Peyer's patch (tissue), 4 donors: Measurements from ENCODE around the gene CCDC150. TPM values are rescaled to one million over a fixed set of nuclear protein-coding genes. Genes with fewer than 3 reads are reported as not detected.
"Not testable (repeated sequence)": the region's sequence is repeated elsewhere in the genome, so short reads cannot be mapped to it uniquely, and the experiment has no call there.

ENCODE experiments used
- DNase-seq, 3 donors: peaks; one replicate each; pipeline ENCODE4 v3.0.0-alpha.2; 2017 to 2019
- H3K27ac ChIP-seq, 4 donors: fragments of 200-600 bp; sonication (generic); one replicate each; pipeline ENCODE4 v1.5.1; 2016 to 2019
- H3K27me3 ChIP-seq, 2 donors: fragments of 200-600 bp; sonication (generic); one replicate each; pipeline ENCODE4 v1.5.1; 2019
- H3K36me3 ChIP-seq, 3 donors: fragments of 200-600 bp; sonication (generic); one replicate each; pipeline ENCODE4 v1.5.1; 2016 to 2019
- H3K4me1 ChIP-seq, 4 donors: fragments of 200-600 bp; sonication (generic); one replicate each; pipeline ENCODE4 v1.5.1; 2016 to 2019
- H3K4me3 ChIP-seq, 4 donors: fragments of 200-600 bp; sonication (generic); 1 replicate in 3 of 4; 2 replicates in 1 of 4; pipeline ENCODE4 v1.5.1; 2016 to 2019; ENCODE audit warnings: mild to moderate bottlenecking in 1 of 4
- H3K9me3 ChIP-seq, 4 donors: fragments of 200-600 bp; sonication (generic); one replicate each; pipeline ENCODE4 v1.5.1; 2016 to 2019; ENCODE audit warnings: mild to moderate bottlenecking in 1 of 4
- POLR2A ChIP-seq, 2 donors: fragments of 450-650 bp; IDR thresholded peaks; one replicate each; pipeline ENCODE4 v1.5.1; 2017; ENCODE audit warnings: antibody characterized with exemption in 2 of 2, mild to moderate bottlenecking in 2 of 2, moderate library complexity in 2 of 2
- total RNA-seq, 4 donors: library from RNA; depleted of rRNA; stranded (reverse); fragments of >200 nt; gene quantifications; one replicate each; pipeline ENCODE4 v1.1.0, GENCODE V29; 2016
- TF ChIP-seq, protein P1 (sequence below), 6 experiments: fragments of 450-650 bp in 4 of 6; fragments of 200-600 bp in 2 of 6; sonication (generic) in 1 of 6; IDR thresholded peaks; one replicate each; pipeline ENCODE4 v1.5.1; 2017 to 2019; ENCODE audit warnings: antibody characterized with exemption in 6 of 6, mild to moderate bottlenecking in 3 of 6, moderate library complexity in 1 of 6

Gene CCDC150
- total RNA-seq, 4 donors from 2014 or later = 3.9 to 69.3 (median 13.6) TPM

GRCh38 chr2:196675963-196676362 lies 36.4 kb downstream of the CCDC150 start:
- Histone ChIP-seq H3K9me3 (no peaks in the 10 kb centered on the region), H3K27ac (no peak overlapping the region), H3K4me3 (no peak overlapping the region), H3K27me3 (no peaks in the 10 kb centered on the region), H3K4me1 (no peaks in the 10 kb centered on the region), H3K36me3 (no peaks in the 10 kb centered on the region)
- no peak for TF ChIP-seq POLR2A (IDR thresholded peaks at IDR 0.05)
- TF ChIP-seq, protein P1, sequence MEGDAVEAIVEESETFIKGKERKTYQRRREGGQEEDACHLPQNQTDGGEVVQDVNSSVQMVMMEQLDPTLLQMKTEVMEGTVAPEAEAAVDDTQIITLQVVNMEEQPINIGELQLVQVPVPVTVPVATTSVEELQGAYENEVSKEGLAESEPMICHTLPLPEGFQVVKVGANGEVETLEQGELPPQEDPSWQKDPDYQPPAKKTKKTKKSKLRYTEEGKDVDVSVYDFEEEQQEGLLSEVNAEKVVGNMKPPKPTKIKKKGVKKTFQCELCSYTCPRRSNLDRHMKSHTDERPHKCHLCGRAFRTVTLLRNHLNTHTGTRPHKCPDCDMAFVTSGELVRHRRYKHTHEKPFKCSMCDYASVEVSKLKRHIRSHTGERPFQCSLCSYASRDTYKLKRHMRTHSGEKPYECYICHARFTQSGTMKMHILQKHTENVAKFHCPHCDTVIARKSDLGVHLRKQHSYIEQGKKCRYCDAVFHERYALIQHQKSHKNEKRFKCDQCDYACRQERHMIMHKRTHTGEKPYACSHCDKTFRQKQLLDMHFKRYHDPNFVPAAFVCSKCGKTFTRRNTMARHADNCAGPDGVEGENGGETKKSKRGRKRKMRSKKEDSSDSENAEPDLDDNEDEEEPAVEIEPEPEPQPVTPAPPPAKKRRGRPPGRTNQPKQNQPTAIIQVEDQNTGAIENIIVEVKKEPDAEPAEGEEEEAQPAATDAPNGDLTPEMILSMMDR (IDR thresholded peaks at IDR 0.05) = no peak
- DNase-seq = no peak

GRCh38 chr2:196677404-196677803 lies 37.9 kb downstream of the CCDC150 start:
- H3K4me3 ChIP-seq = no peak overlapping the region
- no peaks in the 10 kb centered on the region for H3K4me1 ChIP-seq
- TF ChIP-seq POLR2A (IDR thresholded peaks at IDR 0.05) = no peak
- H3K27me3 ChIP-seq = no peaks in the 10 kb centered on the region
- DNase-seq = no peak
- H3K36me3 ChIP-seq = no peaks in the 10 kb centered on the region
- H3K27ac ChIP-seq = no peak overlapping the region
- no peaks in the 10 kb centered on the region for H3K9me3 ChIP-seq

DNA sequence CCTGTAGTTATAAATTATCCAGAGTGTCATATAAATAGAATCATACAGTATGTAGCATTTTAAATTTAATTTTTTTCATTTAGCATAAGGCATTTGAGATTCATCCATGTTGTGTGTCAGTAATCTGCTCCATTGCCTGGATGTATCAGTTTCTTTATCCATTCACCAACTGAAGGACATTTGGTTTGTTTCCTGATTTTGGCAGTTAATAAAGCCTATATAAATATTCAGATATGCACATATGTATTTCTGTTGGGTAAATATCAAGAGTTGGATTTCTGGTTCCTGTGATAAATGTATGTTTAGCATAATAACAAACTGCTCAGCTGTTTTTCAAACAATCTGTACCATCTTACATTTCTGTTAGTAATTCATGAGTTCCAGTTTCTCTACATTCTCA lies 39.9 kb downstream of the CCDC150 start:
- Histone ChIP-seq H3K36me3 (no peaks in the 10 kb centered on the region), H3K27me3 (no peaks in the 10 kb centered on the region), H3K9me3 (no peaks in the 10 kb centered on the region), H3K27ac (no peak overlapping the region), H3K4me1 (no peaks in the 10 kb centered on the region), H3K4me3 (no peak overlapping the region)
- no peak for TF ChIP-seq POLR2A (IDR thresholded peaks at IDR 0.05)
- TF ChIP-seq, protein P1 (IDR thresholded peaks at IDR 0.05) = no peak
- no peak for DNase-seq

DNA sequence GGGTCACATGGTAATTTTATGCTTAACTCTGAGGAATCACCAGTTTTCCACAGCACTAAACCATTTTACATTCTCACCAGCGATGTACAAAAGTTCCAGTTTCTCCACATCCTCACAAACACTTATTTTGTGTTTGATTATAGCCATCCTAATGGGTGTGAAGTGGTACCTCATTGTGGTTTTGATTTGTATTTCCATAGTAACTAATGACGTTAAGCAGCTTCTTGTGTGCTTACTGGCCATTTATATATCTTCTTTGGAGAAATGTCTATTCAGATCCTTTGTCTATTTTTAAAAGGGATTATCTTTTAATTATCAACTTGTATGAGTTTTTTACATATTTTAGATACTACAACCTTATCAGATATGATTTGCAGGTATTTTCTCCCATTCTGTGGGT lies 42.0 kb downstream of the CCDC150 start:
- Histone ChIP-seq H3K9me3 (no peaks in the 10 kb centered on the region), H3K27ac (no peak overlapping the region), H3K36me3 (no peaks in the 10 kb centered on the region), H3K4me3 (no peak overlapping the region), H3K4me1 (no peaks in the 10 kb centered on the region), H3K27me3 (no peaks in the 10 kb centered on the region)
- DNase-seq = no peak
- TF ChIP-seq, protein P1 (IDR thresholded peaks at IDR 0.05) = no peak
- no peak for TF ChIP-seq POLR2A (IDR thresholded peaks at IDR 0.05)

DNA sequence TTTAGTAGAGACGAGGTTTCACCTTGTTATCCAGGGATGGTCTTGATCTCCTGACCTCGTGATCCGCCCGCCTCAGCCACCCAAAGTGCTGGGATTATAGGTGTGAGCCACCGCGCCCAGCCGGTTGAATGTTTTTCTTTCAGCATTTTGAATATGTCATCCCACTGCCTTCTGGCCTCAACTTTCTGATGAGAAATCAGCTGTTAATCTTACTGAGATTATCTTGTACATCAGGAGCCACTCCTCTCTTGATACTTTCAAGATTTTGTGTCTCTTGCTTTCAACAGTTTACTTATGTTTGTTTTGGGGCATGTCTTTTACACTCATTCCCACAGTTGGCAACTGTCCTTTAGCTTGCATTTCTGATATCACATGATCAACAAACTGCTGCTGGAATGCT lies 46.3 kb downstream of the CCDC150 start:
- peaks cover 0 to 5% (median 0%) of the 10 kb centered on the region in 4 donors for H3K9me3 ChIP-seq
- H3K27me3 ChIP-seq = no peaks in the 10 kb centered on the region
- DNase-seq = no peak
- H3K4me1 ChIP-seq = no peaks in the 10 kb centered on the region
- no peak overlapping the region for H3K27ac ChIP-seq
- no peak overlapping the region for H3K4me3 ChIP-seq
- TF ChIP-seq POLR2A (IDR thresholded peaks at IDR 0.05) = no peak
- TF ChIP-seq, protein P1 (IDR thresholded peaks at IDR 0.05) = no peak
- no peaks in the 10 kb centered on the region for H3K36me3 ChIP-seq

DNA sequence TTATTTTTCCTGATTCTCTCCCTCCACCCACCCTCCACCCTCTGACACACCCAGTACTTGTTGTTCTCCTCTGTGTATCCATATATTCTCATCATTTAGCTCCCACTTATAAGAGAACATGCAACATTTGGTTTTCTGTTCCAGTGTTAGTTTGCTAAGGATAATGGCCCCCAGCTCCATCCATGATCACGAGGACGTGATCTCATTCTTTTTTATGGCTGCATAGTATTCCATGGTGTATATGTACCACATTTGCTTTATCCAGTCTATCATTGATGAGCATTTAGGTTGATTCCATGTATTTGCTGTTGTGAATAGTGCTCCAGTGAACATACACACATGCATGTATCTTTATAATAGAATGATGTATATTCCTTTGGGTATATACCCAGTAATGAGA lies 47.2 kb downstream of the CCDC150 start:
- not testable (repeated sequence) for DNase-seq, H3K36me3 ChIP-seq, H3K27ac ChIP-seq, H3K27me3 ChIP-seq, H3K4me1 ChIP-seq, H3K9me3 ChIP-seq, H3K4me3 ChIP-seq

DNA sequence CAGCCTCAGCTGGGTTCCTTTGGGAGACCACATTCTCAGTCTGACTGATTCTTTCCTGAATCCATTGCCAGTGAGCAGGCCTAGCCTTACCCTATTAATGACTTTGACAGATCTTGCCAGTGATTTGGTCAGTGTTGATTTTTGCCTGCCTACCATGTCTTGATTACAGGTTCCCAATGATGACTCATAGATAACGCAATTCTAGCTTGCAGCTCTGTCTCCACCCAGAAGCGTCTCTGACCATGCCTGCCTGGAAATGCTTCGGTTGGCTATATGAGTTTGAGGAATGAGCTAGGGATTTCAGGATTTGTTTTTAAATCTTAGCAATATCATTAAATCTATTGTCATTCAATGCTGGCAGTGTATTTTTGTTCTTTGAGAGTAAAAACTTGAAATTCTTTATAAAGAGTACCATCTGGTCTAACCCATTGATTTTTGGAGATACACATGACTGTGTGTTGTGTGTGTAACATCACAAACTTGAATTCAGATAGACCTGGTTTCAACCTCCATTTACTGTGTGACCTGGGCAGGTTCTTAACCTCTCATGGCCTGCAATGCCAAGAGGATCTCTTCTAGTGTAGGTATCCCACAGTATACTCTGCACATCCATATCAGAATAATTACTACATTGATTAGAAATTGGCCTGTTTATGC lies 57.0 kb downstream of the CCDC150 start:
- no peaks in the 10 kb centered on the region for H3K4me1 ChIP-seq
- TF ChIP-seq, protein P1 (IDR thresholded peaks at IDR 0.05) = no peak
- TF ChIP-seq POLR2A (IDR thresholded peaks at IDR 0.05) = no peak

More for the DNA sequence above, 57.0 kb downstream of the CCDC150 start:
- no peaks in the 10 kb centered on the region for H3K27me3 ChIP-seq
- H3K9me3 ChIP-seq = no peaks in the 10 kb centered on the region
- no peaks in the 10 kb centered on the region for H3K36me3 ChIP-seq
- H3K27ac ChIP-seq = no peak overlapping the region
- H3K4me3 ChIP-seq = no peak overlapping the region
- DNase-seq = no peak
